IMR-90 (cell line): ENCODE results near the gene SLC25A38. TPM values are rescaled to one million over a fixed set of nuclear protein-coding genes. Genes with fewer than 3 reads are reported as not detected.

Experiments used
- ATAC-seq: fragments of 200-7000 bp; cut with Tn5 transposase; 2 replicates; pipeline ENCODE4 v1.9.1; 2020; ENCODE audit warnings: low read depth, mild to moderate bottlenecking, moderate library complexity
- BruUV-seq: library from RNA; stranded (reverse); fragments of 400-500 nt; replicated peaks from 2 replicates; lab custom pipeline; 2021; lab: Mats Ljungman, UMichigan
- CTCF ChIA-PET: fragments of 300-600 bp; formaldehyde crosslinking; extraction: SDS; loops from one replicate; lab custom pipeline; 2021; ENCODE audit warnings: antibody characterized with exemption; lab: Yijun Ruan, JAX
- POLR2A ChIA-PET: fragments of 300-600 bp; sonication (Branson Sonifier 250); formaldehyde crosslinking; loops from one replicate; lab custom pipeline; 2022; ENCODE audit warnings: antibody characterized with exemption; ENCODE audit not compliant: unreplicated experiment; lab: Charles Lee
- DNase-seq: peaks from one replicate; pipeline ENCODE4 v3.0.0; 2013
- H2AFZ ChIP-seq: replicated peaks from 2 replicates; pipeline ENCODE3; 2013; ENCODE audit warnings: low read length, mild to moderate bottlenecking; ENCODE audit not compliant: poor library complexity
- H2AK5ac ChIP-seq: 2 replicates; pipeline ENCODE4 v1.6.1; 2013; ENCODE audit warnings: low read depth, low read length, inconsistent platforms
- H2AK9ac ChIP-seq: replicated peaks from 2 replicates; pipeline ENCODE3; 2013; ENCODE audit warnings: mild to moderate bottlenecking, low read depth, low read length, moderate library complexity; ENCODE audit not compliant: poor library complexity
- H2BK120ac ChIP-seq: 2 replicates; pipeline ENCODE4 v1.6.1; 2013; ENCODE audit warnings: low read depth, low read length, inconsistent platforms
- H2BK15ac ChIP-seq: 3 replicates; pipeline ENCODE4 v1.6.1; 2013; ENCODE audit warnings: low read depth, low read length, inconsistent platforms
- H2BK20ac ChIP-seq: 2 replicates; pipeline ENCODE4 v1.6.1; 2013; ENCODE audit warnings: low read depth, mild to moderate bottlenecking, inconsistent platforms, low read length, moderate library complexity
- H2BK5ac ChIP-seq: 2 replicates; pipeline ENCODE4 v1.6.1; 2013; ENCODE audit warnings: mild to moderate bottlenecking, low read depth, low read length, inconsistent platforms; ENCODE audit not compliant: poor library complexity, severe bottlenecking
- H3K14ac ChIP-seq: replicated peaks from 2 replicates; pipeline ENCODE4 v1.6.1; 2013; ENCODE audit warnings: low read depth, low read length, inconsistent platforms
- H3K18ac ChIP-seq: 2 replicates; pipeline ENCODE4 v1.6.1; 2013; ENCODE audit warnings: low read depth, low read length, control low read depth
- H3K23ac ChIP-seq: 2 replicates; pipeline ENCODE4 v1.6.1; 2013; ENCODE audit warnings: low read depth, low read length, inconsistent platforms
- H3K27ac ChIP-seq: 2 replicates; pipeline ENCODE4 v1.5.1; 2013; ENCODE audit warnings: mild to moderate bottlenecking, control low read depth, low read length; ENCODE audit not compliant: insufficient read depth
- H3K27me3 ChIP-seq: 2 replicates; pipeline ENCODE4 v1.6.1; 2013; ENCODE audit warnings: low read length; ENCODE audit not compliant: control insufficient read depth, insufficient read depth
- H3K36me3 ChIP-seq: 2 replicates; pipeline ENCODE4 v1.6.1; 2013; ENCODE audit warnings: low read length, mixed read lengths; ENCODE audit not compliant: control insufficient read depth, insufficient read depth
- H3K4ac ChIP-seq: 2 replicates; pipeline ENCODE4 v1.6.1; 2013; ENCODE audit warnings: low read depth, low read length, inconsistent platforms
- H3K4me1 ChIP-seq: 2 replicates; pipeline ENCODE4 v1.6.1; 2013; ENCODE audit warnings: low read length, mixed read lengths; ENCODE audit not compliant: control insufficient read depth, insufficient read depth
- H3K4me2 ChIP-seq: 2 replicates; pipeline ENCODE4 v1.6.1; 2013; ENCODE audit warnings: low read depth, mild to moderate bottlenecking, control low read depth, low read length, moderate library complexity
- H3K4me3 ChIP-seq: 2 replicates; pipeline ENCODE4 v1.5.1; 2013; ENCODE audit warnings: low read depth, mild to moderate bottlenecking, control low read depth, low read length, moderate library complexity; ENCODE audit not compliant: insufficient read depth
- H3K56ac ChIP-seq: 2 replicates; pipeline ENCODE4 v1.6.1; 2013; ENCODE audit warnings: low read length, inconsistent platforms; ENCODE audit not compliant: insufficient read depth; ENCODE audit errors: extremely low read depth
- H3K79me1 ChIP-seq, 2 experiments: 2 replicates each; pipeline ENCODE4 v1.6.1; 2013; ENCODE audit warnings: low read length in 2 of 2, inconsistent platforms in 1 of 2, low read depth in 1 of 2
- H3K9ac ChIP-seq: 2 replicates; pipeline ENCODE4 v1.6.1; 2013; ENCODE audit warnings: low read depth, low read length, control low read depth
- H3K9me1 ChIP-seq: 2 replicates; pipeline ENCODE4 v1.6.1; 2013; ENCODE audit warnings: low read length, inconsistent platforms; ENCODE audit not compliant: insufficient read depth
- H3K9me3 ChIP-seq: 2 replicates; pipeline ENCODE4 v1.6.1; 2013; ENCODE audit warnings: low read length; ENCODE audit not compliant: control insufficient read depth, insufficient read depth
- H4K20me1 ChIP-seq: 2 replicates; pipeline ENCODE4 v1.6.1; 2013; ENCODE audit warnings: low read length, inconsistent platforms; ENCODE audit not compliant: insufficient read depth
- H4K5ac ChIP-seq: 2 replicates; pipeline ENCODE4 v1.6.1; 2013; ENCODE audit warnings: mild to moderate bottlenecking, low read depth, low read length, control low read depth
- H4K8ac ChIP-seq, 2 experiments: 2 replicates each; pipeline ENCODE4 v1.6.1; 2013; ENCODE audit warnings: low read depth in 2 of 2, low read length in 2 of 2, control low read depth in 1 of 2, inconsistent platforms in 1 of 2
- H4K91ac ChIP-seq: 2 replicates; pipeline ENCODE4 v1.6.1; 2013; ENCODE audit warnings: low read depth, low read length, inconsistent platforms; ENCODE audit not compliant: insufficient read depth
- BHLHE40 ChIP-seq: fragments of 150-350 bp; IDR thresholded peaks from 2 replicates; pipeline ENCODE4 v1.6.1; 2016; ENCODE audit warnings: mild to moderate bottlenecking, low read depth, low read length
- CEBPB ChIP-seq: IDR thresholded peaks from 2 replicates; pipeline ENCODE4 v1.6.1; 2012; ENCODE audit warnings: low read depth, low read length, improper control_type of control experiment
- CHD1 ChIP-seq: IDR thresholded peaks from 2 replicates; pipeline ENCODE4 v1.6.1; 2012; ENCODE audit warnings: low read depth, low read length, improper control_type of control experiment
- CTCF ChIP-seq: conservative IDR thresholded peaks from 2 replicates; pipeline ENCODE4 v1.5.1; 2012; ENCODE audit warnings: mild to moderate bottlenecking, low read depth, low read length, improper control_type of control experiment
- FOS ChIP-seq: fragments of 150-350 bp; IDR thresholded peaks from 2 replicates; pipeline ENCODE4 v1.6.1; 2016; ENCODE audit warnings: low read depth, low read length
- MAFK ChIP-seq: IDR thresholded peaks from 2 replicates; pipeline ENCODE4 v1.6.1; 2012; ENCODE audit warnings: low read depth, low read length, improper control_type of control experiment
- MAZ ChIP-seq: IDR thresholded peaks from 2 replicates; pipeline ENCODE4 v1.6.1; 2012; ENCODE audit warnings: low read depth, mild to moderate bottlenecking, low read length, improper control_type of control experiment, moderate library complexity, borderline replicate concordance
- MXI1 ChIP-seq: IDR thresholded peaks from 2 replicates; pipeline ENCODE4 v1.6.1; 2012; ENCODE audit warnings: low read depth, mild to moderate bottlenecking, low read length, moderate library complexity, borderline replicate concordance
- NFE2L2 ChIP-seq: fragments of 150-350 bp; IDR thresholded peaks from 2 replicates; pipeline ENCODE4 v1.6.1; 2016; ENCODE audit warnings: low read depth, mild to moderate bottlenecking, low read length
- POLR2A ChIP-seq: IDR thresholded peaks from 2 replicates; pipeline ENCODE4 v1.6.1; 2012; ENCODE audit warnings: mild to moderate bottlenecking, low read depth, low read length
- RAD21 ChIP-seq: IDR thresholded peaks from 2 replicates; pipeline ENCODE4 v1.6.1; 2012; ENCODE audit warnings: low read length, improper control_type of control experiment
- RCOR1 ChIP-seq: IDR thresholded peaks from 2 replicates; pipeline ENCODE4 v1.6.1; 2012; ENCODE audit warnings: mild to moderate bottlenecking, low read length, improper control_type of control experiment; ENCODE audit not compliant: insufficient replicate concordance
- RFX5 ChIP-seq: IDR thresholded peaks from 2 replicates; pipeline ENCODE4 v1.8.0; 2012; ENCODE audit warnings: low read depth, mild to moderate bottlenecking, low read length, moderate library complexity
- USF2 ChIP-seq: fragments of 150-350 bp; IDR thresholded peaks from 2 replicates; pipeline ENCODE4 v1.6.1; 2017; ENCODE audit warnings: mild to moderate bottlenecking, antibody characterized with exemption, low read length, low read depth
- WGBS, 2 experiments: methylation state at CpG; one replicate each; pipeline versions ENCODE4 v1.1.5 to v1.1.7; 2013; ENCODE audit warnings: missing lambda C conversion rate in 2 of 2; ENCODE audit not compliant: insufficient read length in 1 of 2; ENCODE audit errors: extremely low coverage in 2 of 2; 5-methylcytosine and 5-hydroxymethylcytosine counted together
- dilution Hi-C: fragments of 300-500 bp; cut with HindIII; formaldehyde crosslinking; loops from one replicate; pipeline ENCODE4 v1.14.3; 2018; ENCODE audit warnings: low sequenced_read_pairs; ENCODE audit not compliant: unreplicated experiment
- in situ Hi-C: fragments of 300-500 bp; cut with MboI; formaldehyde crosslinking; loops from 3 replicates; pipeline ENCODE4 v1.14.3; 2019; ENCODE audit warnings: low sequenced_read_pairs, inconsistent platforms, mixed read lengths
- intact Hi-C: fragments of 100-400 bp; cut with micrococcal nuclease; formaldehyde crosslinking; loops from 2 replicates; pipeline ENCODE4 v1.10.0; 2022
- polyA plus RNA-seq, 3 experiments: library from polyadenylated mRNA; depleted of rRNA; stranded (reverse); fragments of >200 nt; gene quantifications; 2 replicates each; pipeline ENCODE4 v1.2.3, GENCODE V29; 2012; ENCODE audit warnings: low replicate concordance in 1 of 3
- total RNA-seq: library from RNA; depleted of rRNA; stranded (reverse); fragments of >200 nt; gene quantifications from 2 replicates; pipeline ENCODE4 v1.2.3, GENCODE V29; 2012
- TF ChIP-seq, protein P1 (sequence below): fragments of 150-350 bp; IDR thresholded peaks from 2 replicates; pipeline ENCODE4 v1.6.1; 2016; ENCODE audit warnings: low read depth, mild to moderate bottlenecking, low read length, moderate library complexity, borderline replicate concordance

The SLC25A38 gene
- total and polyA plus RNA-seq, 2 of the 4 experiments (the other 2 are of a cell fraction) = 17.4 to 22.6 TPM

GRCh38 chr3:39428745-39429201 lies 45.6 kb downstream of the SLC25A38 start:
- peaks cover 2% of the 10 kb centered on the region for H3K4me1 ChIP-seq
- WGBS, 2 experiments = 74% methylated on average over 14 of the region's 22 CpGs; no CpG with 5 or more reads in 1 of the 2 experiments
- H4K91ac ChIP-seq = no peak overlapping the region
- H3K18ac ChIP-seq = no peak overlapping the region
- no peak overlapping the region for H3K56ac ChIP-seq
- no peak overlapping the region for H2AK5ac ChIP-seq
- H3K4me3 ChIP-seq = no peak overlapping the region
- H3K4ac ChIP-seq = no peak overlapping the region
- ChIA-PET POLR2A (no interaction called here), CTCF (no interaction called here)
- no peaks in the 10 kb centered on the region for H3K36me3 ChIP-seq
- BruUV-seq = no TSS peak
- peaks cover 4% of the 10 kb centered on the region; the same call in 1 of the 2 replicates for H3K9me1 ChIP-seq
- dilution Hi-C loops (no loop called here), in situ Hi-C loops (no loop called here), intact Hi-C loops (no loop called here)
- no peak overlapping the region for H4K5ac ChIP-seq
- no peak overlapping the region for H3K27ac ChIP-seq
- no peak for ATAC-seq
- H3K9ac ChIP-seq = no peak overlapping the region
- no peak overlapping the region for H3K4me2 ChIP-seq
- H3K9me3 ChIP-seq = no peaks in the 10 kb centered on the region
- H2BK20ac ChIP-seq = no peak overlapping the region
- no peaks in the 10 kb centered on the region for H3K27me3 ChIP-seq
- no peak overlapping the region for H2AK9ac ChIP-seq
- no peak overlapping the region for H3K14ac ChIP-seq
- H2BK5ac ChIP-seq = no peak overlapping the region
- H2BK120ac ChIP-seq = no peak overlapping the region
- H3K23ac ChIP-seq = no peak overlapping the region
- no peak overlapping the region for H2BK15ac ChIP-seq
- H3K79me1 ChIP-seq = no peaks in the 10 kb centered on the region
- TF ChIP-seq POLR2A (no peak), MAZ (no peak), FOS (no peak), NFE2L2 (no peak), USF2 (no peak), CHD1 (no peak), MXI1 (no peak), RFX5 (no peak), CTCF (no peak), MAFK (no peak), RAD21 (no peak), CEBPB (no peak), BHLHE40 (no peak), RCOR1 (no peak)
- TF ChIP-seq, protein P1, sequence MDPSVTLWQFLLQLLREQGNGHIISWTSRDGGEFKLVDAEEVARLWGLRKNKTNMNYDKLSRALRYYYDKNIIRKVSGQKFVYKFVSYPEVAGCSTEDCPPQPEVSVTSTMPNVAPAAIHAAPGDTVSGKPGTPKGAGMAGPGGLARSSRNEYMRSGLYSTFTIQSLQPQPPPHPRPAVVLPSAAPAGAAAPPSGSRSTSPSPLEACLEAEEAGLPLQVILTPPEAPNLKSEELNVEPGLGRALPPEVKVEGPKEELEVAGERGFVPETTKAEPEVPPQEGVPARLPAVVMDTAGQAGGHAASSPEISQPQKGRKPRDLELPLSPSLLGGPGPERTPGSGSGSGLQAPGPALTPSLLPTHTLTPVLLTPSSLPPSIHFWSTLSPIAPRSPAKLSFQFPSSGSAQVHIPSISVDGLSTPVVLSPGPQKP = no peak
- peak overlapping the region; percentile 2 for H2AFZ ChIP-seq
- H4K20me1 ChIP-seq = no peaks in the 10 kb centered on the region
- no peak for DNase-seq
- H4K8ac ChIP-seq = no peak overlapping the region
